NCI-H446 treated with DMSO at 0.1 percent for 48 hours (cell line): ENCODE measurements around the gene ZNF438.

ENCODE experiments used
- DNase-seq: peaks from one replicate; lab custom pipeline; 2025; lab: John Stamatoyannopoulos, UW

ZNF438 gene

DNA sequence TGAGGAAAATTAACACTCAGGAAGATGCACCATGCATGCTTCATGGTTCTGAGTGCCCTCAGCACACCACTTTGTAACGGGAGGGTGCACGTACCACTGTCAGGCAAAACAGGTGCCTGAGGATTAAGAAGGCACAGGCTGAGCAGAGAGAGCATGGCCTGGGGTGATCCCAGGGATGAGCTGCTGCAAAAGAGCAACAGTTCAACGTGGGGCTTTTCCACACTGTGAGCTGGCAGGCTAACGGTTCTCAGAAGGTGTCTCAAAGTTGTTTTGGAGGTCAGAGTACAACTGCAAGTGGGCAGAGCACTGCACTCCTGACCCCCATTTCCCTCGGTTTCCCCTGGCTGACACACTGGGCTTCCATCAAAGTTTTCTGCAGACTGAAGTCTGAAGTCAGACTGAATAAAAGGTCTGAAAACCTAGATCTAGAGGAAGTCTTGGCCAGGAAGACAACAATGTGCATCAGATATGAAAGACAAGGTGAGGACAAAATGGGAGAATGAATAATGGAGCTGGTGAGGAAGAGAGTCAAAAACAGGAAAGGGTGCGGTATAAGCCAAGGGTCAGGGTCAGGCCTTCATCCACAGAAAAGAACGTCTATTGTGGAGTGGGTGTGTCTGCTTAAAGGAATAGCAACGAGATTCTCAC, 20.5 kb downstream of the ZNF438 start:
- no peak for DNase-seq

- DNase-seq: no peak
Measured at GRCh38 chr10:31010062-31010461, 21.6 kb downstream of the ZNF438 start.

DNA sequence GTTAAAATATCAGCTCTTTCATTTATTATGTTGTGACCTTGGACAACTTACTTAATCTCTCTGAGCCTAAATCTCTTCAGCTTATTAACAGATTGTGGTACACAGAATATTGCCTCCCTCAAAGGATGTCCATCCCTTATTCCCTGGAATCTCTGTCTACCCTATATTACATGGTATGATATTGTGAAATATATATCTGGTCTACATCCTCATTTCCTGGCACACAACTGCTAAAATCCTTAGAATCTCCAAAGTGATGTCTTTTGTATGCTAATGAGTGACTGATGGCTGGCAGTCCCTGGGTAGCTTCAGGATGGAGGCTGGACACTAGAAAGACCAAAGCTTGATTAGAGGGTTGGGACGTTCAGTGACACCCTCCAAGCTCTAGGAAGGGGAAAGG, 25.8 kb downstream of the ZNF438 start:
- no peak for DNase-seq

DNA sequence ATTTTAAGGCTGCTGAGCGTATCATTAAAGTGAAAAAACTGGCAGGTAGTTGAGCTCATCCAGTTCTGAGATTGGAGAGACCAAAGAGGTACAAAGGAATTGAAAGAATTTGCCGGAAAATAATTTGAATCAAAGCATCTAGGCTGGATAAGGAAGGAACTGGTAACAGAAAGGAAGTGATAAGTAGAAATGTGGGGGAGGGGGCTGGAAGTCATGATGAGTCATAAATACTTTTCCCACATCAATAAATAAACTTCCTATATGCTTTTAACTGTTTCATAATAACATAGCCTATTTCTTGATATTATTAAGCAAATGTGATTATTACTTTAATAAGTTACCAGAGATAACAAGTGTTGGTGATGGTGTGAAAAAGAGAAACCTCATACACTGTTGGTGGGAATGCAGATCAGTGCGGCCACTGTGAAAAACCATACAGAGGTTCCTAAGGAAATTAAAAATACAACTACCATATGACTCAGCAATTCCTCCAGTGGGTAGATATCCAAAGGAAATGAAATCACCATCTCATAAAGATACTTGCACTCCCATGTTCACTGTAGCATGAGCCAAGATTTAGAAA, 27.0 kb downstream of the ZNF438 start:
- no peak for DNase-seq

DNA sequence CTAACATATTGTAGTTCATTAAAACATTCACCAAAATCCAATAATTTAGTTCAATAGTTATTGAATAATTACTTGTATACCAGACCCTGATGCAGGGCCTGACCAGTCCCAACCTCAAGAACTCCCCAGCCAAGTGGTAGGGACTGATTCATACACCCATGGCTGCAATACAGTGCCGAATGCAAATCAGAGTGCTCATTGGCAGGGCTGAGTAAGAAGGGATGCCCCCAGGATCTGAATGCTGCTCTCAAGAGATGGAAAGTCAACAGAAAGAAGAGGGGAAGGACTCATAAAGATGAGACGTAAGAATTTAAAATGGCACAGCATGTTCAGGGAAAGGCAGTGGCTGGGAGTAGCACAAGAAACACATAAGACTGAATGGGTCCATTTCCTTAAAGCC, 29.9 kb downstream of the ZNF438 start:
- no peak for DNase-seq

DNA sequence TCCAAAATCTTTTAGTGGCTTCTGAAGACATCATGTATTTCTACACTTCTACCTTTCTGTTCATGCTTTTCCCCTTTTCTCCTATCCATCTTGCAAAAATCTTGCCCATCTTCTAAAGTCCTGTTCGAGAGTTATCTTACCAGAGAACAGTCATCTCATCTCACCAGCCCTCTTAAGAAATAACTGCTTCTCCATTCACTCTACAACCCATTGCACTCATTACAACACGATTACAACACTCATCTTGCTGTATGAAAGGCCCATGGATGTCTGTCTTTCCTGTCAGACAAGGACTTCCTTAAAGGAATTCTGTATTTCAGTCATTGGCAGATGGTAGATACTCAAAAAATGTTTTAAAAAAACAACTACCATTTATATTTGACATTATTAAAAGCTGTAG, 30.8 kb downstream of the ZNF438 start:
- DNase-seq: no peak

DNA sequence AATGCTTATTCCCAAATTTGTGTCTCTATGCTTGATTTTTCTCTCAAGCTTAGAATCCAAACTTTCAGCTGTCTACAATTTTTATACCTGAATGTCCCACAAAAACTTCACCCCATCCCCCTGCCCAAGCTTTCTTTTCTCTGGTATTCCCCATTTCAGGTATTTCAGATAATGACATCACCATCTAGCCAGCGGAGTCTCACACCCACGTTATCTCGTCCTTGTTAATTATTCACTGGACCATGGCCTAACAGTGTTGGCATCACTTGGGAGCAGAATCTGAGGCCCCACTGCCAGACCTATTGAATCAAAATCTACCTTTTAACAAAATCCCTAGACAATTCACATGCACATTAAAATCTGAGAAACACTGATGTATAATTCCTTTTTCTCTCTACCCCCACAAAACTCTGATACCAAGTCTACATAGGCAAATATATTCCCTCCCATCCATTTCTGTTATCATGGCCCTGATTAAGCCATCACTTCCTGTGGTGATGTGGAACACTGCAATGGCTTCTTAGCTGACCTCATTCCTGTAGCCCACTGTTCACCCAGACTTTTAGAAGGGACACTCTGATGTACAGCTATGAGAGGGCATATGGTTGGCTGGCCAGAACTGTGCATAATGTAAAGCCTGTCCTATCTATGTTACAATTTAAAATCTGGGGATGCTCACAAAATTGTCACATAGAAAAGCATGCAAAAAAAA, 31.4 kb downstream of the ZNF438 start:
- no peak for DNase-seq

GRCh38 chr10:30999070-30999712, 32.5 kb downstream of the ZNF438 start:
- DNase-seq: no peak

DNA sequence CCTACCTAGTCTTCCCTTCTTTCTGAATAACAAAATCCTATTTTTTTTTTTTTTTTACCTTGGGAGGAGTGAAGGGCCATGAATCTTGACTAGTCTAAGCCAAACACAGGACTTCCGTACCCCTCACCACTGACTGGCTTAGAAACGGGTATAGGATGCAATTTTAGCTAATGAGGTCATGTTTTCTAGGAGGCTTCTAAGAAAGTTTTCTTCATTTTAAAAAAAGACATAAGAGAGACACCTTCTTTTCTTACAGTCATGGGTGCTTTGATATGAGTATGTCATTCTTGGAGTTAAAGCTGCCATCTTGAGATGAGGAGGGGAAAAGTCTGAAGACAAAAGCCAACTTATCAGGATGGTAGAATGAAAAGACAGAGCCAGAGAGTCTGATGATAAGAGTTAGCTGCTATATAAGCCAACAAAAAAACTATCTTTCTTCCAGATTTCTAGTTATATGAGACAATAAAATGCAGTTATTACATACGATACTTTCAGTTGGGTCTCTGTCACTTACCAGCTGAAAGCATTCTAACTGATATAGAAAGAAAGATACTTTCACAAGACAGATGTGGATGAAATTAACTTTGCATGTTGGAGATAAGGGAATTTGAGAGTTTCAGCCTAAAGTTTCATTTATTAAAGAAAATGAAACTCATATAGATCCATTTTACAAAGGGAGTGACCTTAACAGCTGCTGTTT, 34.0 kb downstream of the ZNF438 start:
- no peak for DNase-seq

DNA sequence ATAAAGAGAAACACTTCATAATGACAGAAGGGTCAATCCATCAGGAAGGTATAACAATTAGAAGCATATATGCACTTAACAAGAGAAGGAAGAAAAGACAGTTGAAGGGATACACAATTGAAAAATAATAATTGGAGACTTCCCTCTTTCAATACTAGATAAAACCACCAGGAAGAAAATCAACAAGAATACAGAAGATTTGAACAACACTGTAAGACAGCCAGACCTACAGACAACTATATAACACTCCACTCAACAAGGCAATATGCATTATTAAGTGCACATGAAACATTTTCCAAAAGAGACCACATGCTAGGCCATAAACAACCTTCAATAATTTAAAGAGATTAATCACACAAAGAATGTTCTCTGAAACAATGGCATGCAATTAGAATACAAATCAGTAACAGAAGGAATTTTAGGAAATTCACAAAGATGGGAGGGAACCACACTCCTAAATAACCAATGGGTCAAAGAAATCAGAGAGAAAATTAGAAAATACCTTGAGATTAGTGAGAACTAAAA, 35.1 kb downstream of the ZNF438 start:
- no peak for DNase-seq

DNA sequence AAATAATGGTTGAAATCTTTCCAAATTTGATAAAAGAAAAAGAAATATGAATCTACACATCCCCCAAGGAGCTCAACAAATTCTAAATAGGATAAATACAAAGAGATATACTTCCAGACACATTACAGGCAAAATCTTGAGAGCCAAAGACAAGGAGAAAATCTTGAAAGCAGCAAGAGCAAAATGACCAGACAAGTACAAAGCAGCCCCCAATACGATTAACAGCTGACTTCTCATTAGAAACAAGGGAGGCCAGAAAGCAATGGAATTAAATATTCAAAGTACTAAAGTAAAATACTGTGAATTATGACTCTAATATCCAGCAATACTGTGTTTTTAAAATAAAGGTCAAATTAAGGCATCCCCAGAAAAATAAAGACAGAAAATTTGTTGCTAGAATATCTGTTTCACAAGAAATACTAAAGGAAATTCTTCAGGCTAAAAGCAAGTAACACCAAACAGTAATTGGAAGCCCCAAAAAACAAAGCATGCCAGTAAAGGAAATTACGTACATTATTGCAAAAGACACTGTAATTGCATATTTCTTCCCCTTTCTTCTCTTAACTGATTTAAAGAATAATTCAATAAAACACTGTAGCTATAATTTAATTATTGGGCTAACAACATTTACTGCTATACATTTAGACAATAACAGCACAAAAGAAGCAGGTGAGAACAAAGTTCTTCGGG, 36.4 kb downstream of the ZNF438 start:
- DNase-seq: no peak

DNA sequence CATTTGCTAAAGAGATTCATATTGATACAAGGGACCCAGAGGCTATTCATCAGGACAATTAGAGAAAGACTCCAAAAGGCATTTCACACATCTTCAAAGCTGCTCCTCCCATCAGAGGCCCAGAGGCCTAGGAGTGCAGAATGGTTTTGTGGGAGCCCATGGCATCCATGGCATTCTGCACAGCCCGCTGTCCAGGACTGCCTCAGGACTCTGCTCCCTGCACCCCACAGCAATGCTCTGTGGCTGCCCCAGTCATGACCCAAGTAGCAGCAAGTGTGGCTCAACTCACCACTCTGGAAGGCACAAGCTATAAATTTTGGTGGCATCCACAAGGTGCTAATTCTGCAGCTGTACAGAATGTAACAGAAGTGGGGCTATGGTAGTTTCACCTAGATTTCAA, 38.5 kb downstream of the ZNF438 start:
- DNase-seq: no peak

- DNase-seq: no peak
Measured at GRCh38 chr10:30992681-30993080, 39.0 kb downstream of the ZNF438 start.

GRCh38 chr10:30991647-30992011, 40.0 kb downstream of the ZNF438 start:
- no peak for DNase-seq

DNA sequence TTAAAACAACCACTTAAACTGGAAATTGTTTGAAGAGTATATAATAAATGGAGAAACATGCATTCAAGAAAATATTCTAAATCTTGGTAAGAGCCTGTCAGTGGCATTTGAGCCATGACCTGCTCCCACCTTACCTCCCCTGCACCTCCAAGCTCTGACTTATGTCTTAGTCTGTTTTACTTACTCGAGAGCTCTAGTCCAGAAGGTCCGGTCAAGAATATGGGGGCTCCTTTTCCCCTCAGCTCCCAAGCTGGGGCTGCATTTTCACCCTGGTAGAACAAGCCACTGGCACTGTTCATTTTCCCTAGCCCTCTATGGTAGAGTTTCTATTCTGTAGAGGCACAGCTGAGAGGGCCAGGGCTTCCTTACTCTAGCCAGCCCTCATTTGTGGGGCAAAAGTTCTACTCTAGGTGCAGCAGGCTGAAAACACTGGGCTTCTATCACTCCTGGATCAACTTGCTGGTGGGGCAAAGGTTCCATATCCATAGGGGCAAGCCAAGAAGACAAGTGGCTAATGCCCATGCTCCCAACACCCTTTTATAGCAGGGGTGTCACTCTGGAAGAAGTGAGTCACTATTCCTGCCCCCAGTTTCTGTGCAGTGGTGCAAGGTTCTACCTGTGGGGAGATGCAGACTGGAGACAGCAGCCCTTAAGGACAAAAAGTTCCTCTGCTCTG, 40.6 kb downstream of the ZNF438 start:
- no peak for DNase-seq

GRCh38 chr10:30990351-30990750, 41.3 kb downstream of the ZNF438 start:
- no peak for DNase-seq

GRCh38 chr10:30988831-30989435, 42.7 kb downstream of the ZNF438 start:
- DNase-seq: no peak

- DNase-seq: no peak
Measured at GRCh38 chr10:30987463-30987862, 44.2 kb downstream of the ZNF438 start.

GRCh38 chr10:30986053-30986555, 45.6 kb downstream of the ZNF438 start:
- DNase-seq: no peak

GRCh38 chr10:30985512-30985911, 46.2 kb downstream of the ZNF438 start:
- DNase-seq: no peak
